Measurements from ENCODE around the gene RCAN2. TPM values are rescaled to one million over a fixed set of nuclear protein-coding genes. Genes with fewer than 3 reads are reported as not detected.

RCAN2 gene
- total RNA-seq, 2 donors from 2014 or later, result 3.6 to 7.0 TPM

GRCh38 chr6:46220352-46221221 lies 270.7 kb downstream of the RCAN2 start:
- intact Hi-C loops (cut with DNase I), result loop anchor here (10.0 kb wide), 2 partner anchors 176 to 404 kb away; no protein-coding TSS in a partner anchor
- TF ChIP-seq CTCF (IDR thresholded peaks at IDR 0.05), result no peak
- no peaks in the 10 kb centered on the region for H3K27me3 ChIP-seq
- H3K9ac ChIP-seq (ENCODE audit: low read depth in 2 of 2, low read length in 2 of 2), result no peak overlapping the region
- H3K27ac ChIP-seq, result no peak overlapping the region
- no peaks in the 10 kb centered on the region for H3K36me3 ChIP-seq
- no peak for DNase-seq
- H3K4me1 ChIP-seq, result no peaks in the 10 kb centered on the region
- H3K4me3 ChIP-seq, result no peak overlapping the region
- H3K9me3 ChIP-seq, result no peaks in the 10 kb centered on the region

GRCh38 chr6:46219661-46220060 lies 271.6 kb downstream of the RCAN2 start:
- Histone ChIP-seq H3K36me3 (no peaks in the 10 kb centered on the region), H3K4me3 (no peak overlapping the region), H3K27ac (no peak overlapping the region), H3K9me3 (no peaks in the 10 kb centered on the region), H3K9ac (ENCODE audit: low read depth in 2 of 2, low read length in 2 of 2) (no peak overlapping the region), H3K4me1 (no peaks in the 10 kb centered on the region), H3K27me3 (no peaks in the 10 kb centered on the region)
- intact Hi-C loops (cut with DNase I), result loop anchor here (2.0 to 10.0 kb wide), 3 partner anchors 129 to 405 kb away; no protein-coding TSS in a partner anchor
- DNase-seq, result no peak
- TF ChIP-seq CTCF (IDR thresholded peaks at IDR 0.05), result no peak

- Histone ChIP-seq H3K9me3 (no peaks in the 10 kb centered on the region), H3K4me3 (no peak overlapping the region), H3K4me1 (no peaks in the 10 kb centered on the region), H3K36me3 (no peaks in the 10 kb centered on the region), H3K9ac (ENCODE audit: low read depth in 2 of 2, low read length in 2 of 2) (no peak overlapping the region), H3K27ac (no peak overlapping the region), H3K27me3 (no peaks in the 10 kb centered on the region)
- no peak for DNase-seq
- TF ChIP-seq CTCF (IDR thresholded peaks at IDR 0.05), result no peak
- intact Hi-C loops (cut with DNase I), result loop anchor here (2.0 kb wide), 1 partner anchor 128 kb away; no protein-coding TSS in a partner anchor
These were observed 272.8 kb downstream of the RCAN2 start for GRCh38 chr6:46218457-46218856.

GRCh38 chr6:46217671-46218131 lies 273.5 kb downstream of the RCAN2 start:
- Histone ChIP-seq H3K27ac (no peak overlapping the region), H3K9me3 (no peaks in the 10 kb centered on the region), H3K4me1 (no peaks in the 10 kb centered on the region), H3K9ac (ENCODE audit: low read depth in 2 of 2, low read length in 2 of 2) (no peak overlapping the region), H3K4me3 (no peak overlapping the region), H3K36me3 (no peaks in the 10 kb centered on the region), H3K27me3 (no peaks in the 10 kb centered on the region)
- no peak for DNase-seq
- intact Hi-C loops (cut with DNase I), result loop anchor here (2.0 kb wide), 1 partner anchor 127 kb away; no protein-coding TSS in a partner anchor
- TF ChIP-seq CTCF (IDR thresholded peaks at IDR 0.05), result no peak

GRCh38 chr6:46216879-46217278 lies 274.4 kb downstream of the RCAN2 start:
- Histone ChIP-seq H3K9me3 (no peaks in the 10 kb centered on the region), H3K27me3 (no peaks in the 10 kb centered on the region), H3K9ac (ENCODE audit: low read depth in 2 of 2, low read length in 2 of 2) (no peak overlapping the region), H3K36me3 (no peaks in the 10 kb centered on the region), H3K4me1 (no peaks in the 10 kb centered on the region), H3K27ac (no peak overlapping the region), H3K4me3 (no peak overlapping the region)
- TF ChIP-seq CTCF (IDR thresholded peaks at IDR 0.05), result no peak
- DNase-seq, result no peak
- intact Hi-C loops (cut with DNase I), result no loop called here
